ENCODE data around the gene MAG.

- TF ChIP-seq CTCF (IDR thresholded peaks at IDR 0.05): no peak
- TF ChIP-seq POLR2A (IDR thresholded peaks at IDR 0.05): no peak
These were observed 34.9 kb upstream of the MAG start for GRCh38 chr19:35257113-35257461.
